ENCODE data around the gene MAML3.

MAML3 gene

DNA sequence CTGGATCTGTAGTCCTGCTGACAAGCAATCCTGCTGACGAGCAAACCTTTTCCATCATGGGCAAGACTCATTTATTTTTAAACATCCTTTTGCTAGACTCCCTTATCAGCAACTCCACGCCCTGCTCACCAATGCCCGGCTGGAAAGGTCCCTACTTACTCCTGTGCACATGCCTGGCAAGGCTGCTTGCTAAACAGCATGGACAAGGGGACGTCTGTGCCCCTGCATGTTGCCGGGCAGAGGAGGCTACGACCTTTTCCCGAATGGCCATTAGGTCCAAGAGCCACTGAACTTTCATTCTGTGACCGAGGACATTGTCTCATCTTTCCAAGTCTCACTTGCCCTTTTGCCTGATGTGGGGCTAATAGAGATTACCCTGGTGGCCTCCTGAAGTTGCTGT, 389.8 kb downstream of the MAML3 start:
- Histone ChIP-seq H3K4me1 (ENCODE audit: insufficient read depth, poor library complexity, severe bottlenecking) (no peaks in the 10 kb centered on the region), H3K36me3 (ENCODE audit: low read depth) (no peaks in the 10 kb centered on the region), H3K4me3 (ENCODE audit: severe bottlenecking) (no peak overlapping the region), H3K27me3 (ENCODE audit: insufficient read depth, poor library complexity, severe bottlenecking) (no peaks in the 10 kb centered on the region), H3K27ac (ENCODE audit: poor library complexity, severe bottlenecking) (no peak overlapping the region), H3K9me3 (ENCODE audit: severe bottlenecking) (no peaks in the 10 kb centered on the region)
- no peak for ATAC-seq (ENCODE audit: low read depth)
- DNase-seq (ENCODE audit: low spot score): no peak
- TF ChIP-seq, protein P1, sequence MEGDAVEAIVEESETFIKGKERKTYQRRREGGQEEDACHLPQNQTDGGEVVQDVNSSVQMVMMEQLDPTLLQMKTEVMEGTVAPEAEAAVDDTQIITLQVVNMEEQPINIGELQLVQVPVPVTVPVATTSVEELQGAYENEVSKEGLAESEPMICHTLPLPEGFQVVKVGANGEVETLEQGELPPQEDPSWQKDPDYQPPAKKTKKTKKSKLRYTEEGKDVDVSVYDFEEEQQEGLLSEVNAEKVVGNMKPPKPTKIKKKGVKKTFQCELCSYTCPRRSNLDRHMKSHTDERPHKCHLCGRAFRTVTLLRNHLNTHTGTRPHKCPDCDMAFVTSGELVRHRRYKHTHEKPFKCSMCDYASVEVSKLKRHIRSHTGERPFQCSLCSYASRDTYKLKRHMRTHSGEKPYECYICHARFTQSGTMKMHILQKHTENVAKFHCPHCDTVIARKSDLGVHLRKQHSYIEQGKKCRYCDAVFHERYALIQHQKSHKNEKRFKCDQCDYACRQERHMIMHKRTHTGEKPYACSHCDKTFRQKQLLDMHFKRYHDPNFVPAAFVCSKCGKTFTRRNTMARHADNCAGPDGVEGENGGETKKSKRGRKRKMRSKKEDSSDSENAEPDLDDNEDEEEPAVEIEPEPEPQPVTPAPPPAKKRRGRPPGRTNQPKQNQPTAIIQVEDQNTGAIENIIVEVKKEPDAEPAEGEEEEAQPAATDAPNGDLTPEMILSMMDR (IDR thresholded peaks at IDR 0.05; ENCODE audit: poor library complexity, severe bottlenecking): no peak

DNA sequence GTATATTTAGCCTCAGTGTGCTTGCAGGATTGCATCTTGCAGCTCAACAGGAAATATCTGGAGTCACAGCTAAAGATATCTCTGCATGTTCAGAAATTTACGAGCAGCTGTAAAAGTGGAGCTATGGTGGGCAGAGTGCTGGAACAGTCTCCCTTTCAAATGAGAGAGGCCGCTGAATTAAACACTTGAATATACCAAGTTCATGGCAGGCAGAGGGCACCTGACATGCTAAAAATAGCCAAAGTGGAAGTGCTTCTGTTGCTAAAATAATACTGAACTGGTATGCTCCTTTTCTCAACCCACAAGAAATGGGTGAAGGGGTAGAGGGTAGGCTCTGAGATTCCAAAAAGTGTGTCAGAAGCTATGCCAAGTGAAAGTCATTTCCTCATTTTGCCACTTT, 390.3 kb downstream of the MAML3 start:
- TF ChIP-seq, protein P1 (IDR thresholded peaks at IDR 0.05; ENCODE audit: poor library complexity, severe bottlenecking): no peak
- H3K4me1 ChIP-seq (ENCODE audit: insufficient read depth, poor library complexity, severe bottlenecking): no peaks in the 10 kb centered on the region
- no peaks in the 10 kb centered on the region for H3K9me3 ChIP-seq (ENCODE audit: severe bottlenecking)
- ATAC-seq (ENCODE audit: low read depth) (no peak), DNase-seq (ENCODE audit: low spot score) (no peak)
- H3K36me3 ChIP-seq (ENCODE audit: low read depth): no peaks in the 10 kb centered on the region
- no peak overlapping the region for H3K4me3 ChIP-seq (ENCODE audit: severe bottlenecking)
- no peaks in the 10 kb centered on the region for H3K27me3 ChIP-seq (ENCODE audit: insufficient read depth, poor library complexity, severe bottlenecking)
- H3K27ac ChIP-seq (ENCODE audit: poor library complexity, severe bottlenecking): no peak overlapping the region

DNA sequence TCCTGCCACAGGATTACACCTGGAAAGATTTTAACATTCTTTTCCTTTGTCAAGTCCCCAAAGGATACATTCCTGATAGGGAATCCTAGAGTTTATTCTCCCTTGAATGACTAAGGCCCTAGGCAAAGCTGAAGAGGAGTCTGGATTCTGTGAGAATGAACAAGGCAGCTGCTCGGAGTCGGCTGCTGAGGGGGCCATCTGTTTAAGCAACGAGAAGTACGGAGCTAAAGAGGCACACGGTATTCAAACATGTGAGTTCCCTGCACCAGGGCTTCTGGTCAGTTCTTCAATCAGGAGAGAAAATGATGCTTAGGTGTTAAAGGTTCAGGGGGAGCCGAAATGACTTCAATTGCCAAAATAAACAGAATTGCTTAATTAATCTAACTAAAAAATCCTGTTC, 390.8 kb downstream of the MAML3 start:
- H3K27ac ChIP-seq (ENCODE audit: poor library complexity, severe bottlenecking): no peak overlapping the region
- ATAC-seq (ENCODE audit: low read depth) (no peak), DNase-seq (ENCODE audit: low spot score) (no peak)

DNA sequence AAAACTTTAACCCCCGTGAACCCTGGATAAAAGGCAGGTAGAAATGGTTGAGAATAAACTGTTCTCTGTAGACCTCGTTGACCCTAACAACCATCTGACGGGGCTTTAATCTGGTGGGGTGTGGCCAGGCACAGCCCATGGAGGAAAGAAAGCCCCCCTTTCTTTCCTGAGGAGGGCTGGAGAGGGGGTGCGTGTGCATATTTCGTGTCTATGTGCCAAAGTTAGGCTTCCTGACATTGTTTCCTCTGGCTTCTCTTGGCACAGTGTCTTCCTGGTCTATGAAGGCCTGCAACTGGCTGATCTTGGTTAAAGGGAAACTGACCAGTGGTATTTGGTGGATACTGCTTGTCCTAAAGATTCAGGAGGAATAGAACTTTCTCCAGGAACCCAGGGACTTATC, 391.3 kb downstream of the MAML3 start:
- Histone ChIP-seq H3K27ac (ENCODE audit: poor library complexity, severe bottlenecking) (no peak overlapping the region), H3K4me3 (ENCODE audit: severe bottlenecking) (no peak overlapping the region), H3K36me3 (ENCODE audit: low read depth) (no peaks in the 10 kb centered on the region), H3K9me3 (ENCODE audit: severe bottlenecking) (no peaks in the 10 kb centered on the region), H3K4me1 (ENCODE audit: insufficient read depth, poor library complexity, severe bottlenecking) (no peaks in the 10 kb centered on the region), H3K27me3 (ENCODE audit: insufficient read depth, poor library complexity, severe bottlenecking) (no peaks in the 10 kb centered on the region)
- TF ChIP-seq, protein P1 (IDR thresholded peaks at IDR 0.05; ENCODE audit: poor library complexity, severe bottlenecking): no peak
- no peak for ATAC-seq (ENCODE audit: low read depth)
- no peak for DNase-seq (ENCODE audit: low spot score)

More for the DNA sequence above, 390.8 kb downstream of the MAML3 start:
- Histone ChIP-seq H3K4me3 (ENCODE audit: severe bottlenecking) (no peak overlapping the region), H3K27me3 (ENCODE audit: insufficient read depth, poor library complexity, severe bottlenecking) (no peaks in the 10 kb centered on the region), H3K36me3 (ENCODE audit: low read depth) (no peaks in the 10 kb centered on the region), H3K9me3 (ENCODE audit: severe bottlenecking) (no peaks in the 10 kb centered on the region), H3K4me1 (ENCODE audit: insufficient read depth, poor library complexity, severe bottlenecking) (no peaks in the 10 kb centered on the region)
- TF ChIP-seq, protein P1 (IDR thresholded peaks at IDR 0.05; ENCODE audit: poor library complexity, severe bottlenecking): no peak

DNA sequence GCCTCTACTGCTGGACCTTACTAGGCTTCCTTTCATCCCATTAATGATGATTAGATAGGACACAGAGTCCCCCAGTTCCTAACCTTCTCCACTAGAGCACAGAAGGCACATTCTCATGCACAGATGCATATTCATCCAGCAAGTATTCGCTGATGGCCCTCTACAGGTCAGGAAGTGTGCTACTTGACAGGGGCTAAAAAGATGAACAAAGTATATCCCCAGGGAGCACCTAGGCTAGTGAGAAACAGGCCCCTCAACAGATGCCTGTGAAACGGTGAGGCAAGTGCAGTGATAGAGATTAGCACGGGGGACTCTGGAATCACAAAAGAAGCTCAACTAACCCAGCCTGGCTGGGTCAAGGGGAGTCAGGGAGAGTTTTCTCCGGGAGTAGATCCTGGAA, 392.5 kb downstream of the MAML3 start:
- H3K4me3 ChIP-seq (ENCODE audit: severe bottlenecking): no peak overlapping the region
- DNase-seq (ENCODE audit: low spot score) (no peak), ATAC-seq (ENCODE audit: low read depth) (peak; percentile 76)
- H3K9me3 ChIP-seq (ENCODE audit: severe bottlenecking): no peaks in the 10 kb centered on the region
- no peaks in the 10 kb centered on the region for H3K36me3 ChIP-seq (ENCODE audit: low read depth)
- TF ChIP-seq, protein P1 (IDR thresholded peaks at IDR 0.05; ENCODE audit: poor library complexity, severe bottlenecking): peak; percentile 26
- no peaks in the 10 kb centered on the region for H3K27me3 ChIP-seq (ENCODE audit: insufficient read depth, poor library complexity, severe bottlenecking)
- H3K27ac ChIP-seq (ENCODE audit: poor library complexity, severe bottlenecking): no peak overlapping the region
- H3K4me1 ChIP-seq (ENCODE audit: insufficient read depth, poor library complexity, severe bottlenecking): no peaks in the 10 kb centered on the region

Data from RWPE2 (cell line).